Erythroblast (primary cell): Measurements from ENCODE around the gene ITPKB.

Experiments
- GATA1 ChIP-seq: IDR thresholded peaks from 2 replicates; pipeline ENCODE4 v1.6.1; 2011; ENCODE audit warnings: low read depth, mild to moderate bottlenecking, control low read depth, low read length, moderate library complexity
- POLR2A ChIP-seq: IDR thresholded peaks from 2 replicates; pipeline ENCODE4 v1.6.1; 2011; ENCODE audit warnings: mild to moderate bottlenecking, low read length

GRCh38 chr1:226776975-226777374, 37.9 kb upstream of the ITPKB start:
- TF ChIP-seq POLR2A = no peak
- TF ChIP-seq GATA1 = no peak
